Measurements from ENCODE around the gene AVPR1B. TPM values are rescaled to one million over a fixed set of nuclear protein-coding genes. Genes with fewer than 3 reads are reported as not detected.

Gene AVPR1B
- total RNA-seq, 4 donors from 2014 or later: not detected

DNA sequence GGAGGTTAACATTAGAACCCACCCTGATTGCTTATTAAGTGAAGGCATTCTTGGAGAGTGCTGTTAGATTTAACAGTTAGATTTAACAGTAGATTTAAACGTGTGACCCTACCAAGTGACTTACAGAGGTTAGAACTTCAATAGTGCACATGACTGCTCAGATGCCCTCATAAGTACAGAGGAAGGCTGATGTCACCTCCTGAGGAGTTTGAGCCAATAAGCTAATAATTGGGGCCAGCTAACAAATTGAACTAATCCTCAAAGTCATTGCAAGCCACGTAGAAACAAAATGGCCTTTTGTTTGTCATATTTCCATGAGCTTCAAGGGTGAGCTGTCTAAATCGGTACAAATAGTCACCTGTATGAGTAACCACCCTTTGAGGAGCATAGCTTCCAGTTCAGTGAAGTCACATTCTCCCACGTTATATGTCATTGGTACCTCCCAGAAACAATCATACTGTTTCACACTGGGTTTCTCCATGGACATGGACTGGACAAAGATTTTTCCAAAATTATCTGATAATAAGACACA, 11.7 kb downstream of the AVPR1B start:
- TF ChIP-seq, protein P1, sequence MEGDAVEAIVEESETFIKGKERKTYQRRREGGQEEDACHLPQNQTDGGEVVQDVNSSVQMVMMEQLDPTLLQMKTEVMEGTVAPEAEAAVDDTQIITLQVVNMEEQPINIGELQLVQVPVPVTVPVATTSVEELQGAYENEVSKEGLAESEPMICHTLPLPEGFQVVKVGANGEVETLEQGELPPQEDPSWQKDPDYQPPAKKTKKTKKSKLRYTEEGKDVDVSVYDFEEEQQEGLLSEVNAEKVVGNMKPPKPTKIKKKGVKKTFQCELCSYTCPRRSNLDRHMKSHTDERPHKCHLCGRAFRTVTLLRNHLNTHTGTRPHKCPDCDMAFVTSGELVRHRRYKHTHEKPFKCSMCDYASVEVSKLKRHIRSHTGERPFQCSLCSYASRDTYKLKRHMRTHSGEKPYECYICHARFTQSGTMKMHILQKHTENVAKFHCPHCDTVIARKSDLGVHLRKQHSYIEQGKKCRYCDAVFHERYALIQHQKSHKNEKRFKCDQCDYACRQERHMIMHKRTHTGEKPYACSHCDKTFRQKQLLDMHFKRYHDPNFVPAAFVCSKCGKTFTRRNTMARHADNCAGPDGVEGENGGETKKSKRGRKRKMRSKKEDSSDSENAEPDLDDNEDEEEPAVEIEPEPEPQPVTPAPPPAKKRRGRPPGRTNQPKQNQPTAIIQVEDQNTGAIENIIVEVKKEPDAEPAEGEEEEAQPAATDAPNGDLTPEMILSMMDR (IDR thresholded peaks at IDR 0.05; ENCODE audit: low read depth): no peak

DNA sequence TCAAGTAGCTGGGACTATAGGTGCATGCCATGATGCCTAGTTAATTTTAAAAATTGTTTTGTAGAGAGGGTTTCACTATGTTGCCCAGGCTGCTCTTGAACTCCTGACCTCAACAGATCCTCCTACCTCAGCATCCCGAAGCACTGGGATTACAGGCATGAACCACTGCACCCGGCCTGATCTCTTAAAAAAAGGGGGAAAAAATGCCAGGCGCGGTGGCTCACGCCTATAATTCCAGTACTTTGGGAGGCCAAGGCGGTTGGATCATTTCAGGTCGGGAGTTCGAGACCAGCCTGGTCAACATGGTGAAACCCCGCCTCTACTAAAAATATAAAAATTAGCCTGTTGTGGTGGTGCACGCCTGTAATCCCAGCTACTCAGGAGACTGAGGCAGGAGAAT, 13.2 kb downstream of the AVPR1B start:
- TF ChIP-seq, protein P1 (IDR thresholded peaks at IDR 0.05; ENCODE audit: low read depth): no peak

DNA sequence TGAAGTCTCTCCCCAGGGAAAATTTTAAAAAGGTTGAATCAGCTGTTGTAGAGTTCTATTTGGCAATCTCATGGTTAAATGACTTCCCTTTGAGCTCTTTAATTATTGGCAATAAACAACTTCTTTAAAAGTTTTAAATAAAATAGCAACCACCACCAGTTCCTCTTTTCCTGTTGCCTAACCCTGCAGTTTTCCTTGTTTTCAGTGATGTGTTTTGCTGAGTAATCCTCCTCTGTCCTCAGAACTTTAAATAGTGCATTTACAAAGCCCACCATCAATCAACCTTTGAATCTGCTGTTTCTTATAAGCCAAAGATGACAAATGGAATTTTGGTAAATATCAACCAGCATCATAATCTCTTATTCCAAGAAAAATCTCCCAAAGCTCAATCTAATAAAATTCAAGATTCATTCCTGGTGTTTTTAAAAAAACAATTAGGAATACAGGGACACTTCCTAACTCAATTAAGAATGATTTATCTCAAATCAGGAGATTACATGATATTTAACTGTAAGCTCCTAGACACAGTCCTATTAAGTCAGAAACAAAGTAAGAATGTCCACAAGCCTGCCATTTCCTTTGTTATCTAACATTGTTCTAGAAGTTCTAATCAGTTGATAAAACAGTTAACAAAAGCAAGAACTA, 14.8 kb downstream of the AVPR1B start:
- TF ChIP-seq, protein P1 (IDR thresholded peaks at IDR 0.05; ENCODE audit: low read depth): no peak

DNA sequence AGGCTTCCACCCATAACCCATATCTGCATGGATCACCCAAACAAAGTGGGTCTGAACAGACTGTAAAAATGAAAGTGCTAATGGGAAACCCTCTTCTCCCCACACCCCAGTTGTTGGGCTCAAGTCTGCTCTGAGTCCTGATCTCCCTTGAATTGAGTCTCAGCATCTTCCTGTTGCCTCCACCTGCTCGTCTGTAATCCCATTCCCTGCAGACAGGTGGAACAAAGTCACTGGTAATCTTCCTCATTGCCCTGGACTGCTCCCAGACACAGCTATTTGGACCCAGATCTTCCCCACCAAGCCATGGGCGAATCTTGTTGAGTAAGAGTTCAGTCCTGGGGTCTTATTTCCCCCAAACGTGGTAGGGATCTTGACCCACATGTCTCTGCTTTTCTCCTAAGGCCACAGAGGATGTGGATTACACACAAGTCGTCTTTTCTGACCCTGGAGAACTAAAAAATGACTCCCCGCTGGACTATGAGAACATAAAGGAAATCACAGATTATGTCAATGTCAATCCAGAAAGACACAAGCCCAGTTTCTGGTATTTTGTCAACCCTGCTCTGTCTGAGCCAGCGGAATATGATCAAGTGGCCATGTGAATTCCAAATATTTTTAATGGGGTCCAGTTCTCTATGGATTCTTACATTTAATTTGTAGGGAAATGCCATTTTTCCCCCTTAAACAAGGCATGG, 15.7 kb downstream of the AVPR1B start:
- TF ChIP-seq, protein P1 (IDR thresholded peaks at IDR 0.05; ENCODE audit: low read depth): no peak

DNA sequence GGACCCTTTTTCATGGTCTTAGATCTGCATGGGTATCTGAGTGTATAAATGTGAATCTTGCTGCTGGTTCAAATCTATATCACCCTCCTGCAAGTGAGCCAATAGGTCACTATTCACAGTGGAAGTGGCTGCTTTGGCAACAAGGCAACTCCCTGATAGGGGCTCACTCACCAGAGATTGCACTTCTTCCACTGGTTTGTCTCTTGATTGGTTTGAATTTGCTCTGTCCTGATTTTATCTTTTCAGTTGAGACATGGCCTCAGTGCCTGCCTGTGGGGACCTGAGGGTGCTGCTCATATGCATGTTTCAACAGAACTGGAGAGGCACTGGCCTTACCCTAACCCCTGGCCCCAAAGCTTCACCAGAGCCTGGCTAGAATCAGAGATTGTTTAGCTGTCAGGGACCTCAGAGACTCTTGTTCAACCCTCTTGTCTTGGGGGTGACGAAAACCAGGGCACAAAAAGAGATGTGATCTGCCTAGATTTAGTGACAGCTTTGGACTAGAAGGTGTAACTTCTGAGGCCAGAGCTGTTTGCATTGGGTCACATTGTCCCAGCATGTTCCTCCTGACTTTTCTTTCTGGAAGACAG, 16.9 kb downstream of the AVPR1B start:
- TF ChIP-seq, protein P1 (IDR thresholded peaks at IDR 0.05; ENCODE audit: low read depth): no peak

DNA sequence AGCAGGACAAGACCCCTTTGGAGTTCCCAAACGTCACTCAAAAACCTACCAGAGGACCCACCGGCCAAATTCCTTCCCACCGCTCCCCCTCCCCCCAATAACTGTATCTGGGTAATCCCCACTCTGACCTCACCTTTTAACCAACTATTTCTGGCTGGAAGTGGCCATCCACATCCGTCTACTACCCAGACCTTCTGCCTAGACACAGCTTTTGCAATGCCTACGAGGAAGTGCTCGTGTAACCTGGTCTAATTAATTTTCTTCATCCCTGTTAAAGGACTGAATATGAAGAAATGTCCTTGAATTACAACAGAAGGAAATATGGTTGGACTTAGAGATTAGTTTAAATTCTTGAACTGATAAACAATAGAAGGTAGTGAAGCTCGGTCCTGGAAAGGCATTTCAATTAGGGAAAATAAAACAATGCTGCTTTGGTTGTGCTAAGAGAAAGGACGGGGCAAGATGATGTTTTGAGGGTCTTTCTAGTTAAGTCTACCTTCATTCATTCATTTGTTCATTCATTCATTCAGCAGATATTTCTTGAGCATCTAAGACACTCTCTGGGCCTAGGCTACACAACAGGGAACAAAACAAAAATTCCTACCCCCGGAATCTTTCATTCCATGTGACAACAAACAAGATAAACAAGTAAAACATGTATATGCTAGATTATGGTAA, 18.8 kb downstream of the AVPR1B start:
- TF ChIP-seq, protein P1 (IDR thresholded peaks at IDR 0.05; ENCODE audit: low read depth): no peak

DNA sequence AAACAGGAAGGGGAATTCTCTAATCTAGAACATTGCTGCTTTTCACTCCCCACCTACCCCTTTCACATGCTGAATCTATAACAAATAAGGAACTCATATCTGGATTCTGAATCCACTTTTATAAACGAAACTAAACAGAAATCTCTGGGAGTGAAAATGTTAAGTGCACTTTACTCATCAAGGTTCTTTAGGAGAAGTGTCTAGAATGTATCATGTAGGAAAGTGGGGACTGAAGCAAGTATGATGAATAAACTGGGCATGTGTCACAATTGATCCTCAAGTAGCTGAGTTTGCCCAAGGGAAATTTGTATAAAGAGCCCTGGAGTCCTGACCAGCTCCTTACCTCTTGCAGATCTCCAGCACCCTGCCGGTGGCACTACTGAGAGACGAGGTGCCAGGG, 19.8 kb downstream of the AVPR1B start:
- TF ChIP-seq, protein P1 (IDR thresholded peaks at IDR 0.05; ENCODE audit: low read depth): no peak
